Endothelial cell (in vitro differentiated cells): ENCODE measurements around the gene CAMK1. TPM values are rescaled to one million over a fixed set of nuclear protein-coding genes. Genes with fewer than 3 reads are reported as not detected.
A peak's percentile ranks its signal among the peaks of the same experiment; 100 is the strongest.

ENCODE experiments used
- DNase-seq: peaks from one replicate; pipeline ENCODE4 v3.0.0; 2021; ENCODE audit warnings: low spot score
- H3K27ac Mint-ChIP-seq: one replicate; pipeline ENCODE4 v1.8.0; 2021; ENCODE audit warnings: mixed read lengths, inconsistent platforms; ENCODE audit not compliant: unreplicated experiment
- H3K27me3 Mint-ChIP-seq: one replicate; pipeline ENCODE4 v1.8.0; 2021; ENCODE audit warnings: mild to moderate bottlenecking, moderate library complexity, mixed read lengths, inconsistent platforms; ENCODE audit not compliant: unreplicated experiment
- H3K36me3 Mint-ChIP-seq: one replicate; pipeline ENCODE4 v1.8.0; 2021; ENCODE audit warnings: mild to moderate bottlenecking, low read depth, mixed read lengths, inconsistent platforms; ENCODE audit not compliant: unreplicated experiment
- H3K4me1 Mint-ChIP-seq: one replicate; pipeline ENCODE4 v1.8.0; 2021; ENCODE audit warnings: mild to moderate bottlenecking, mixed read lengths, inconsistent platforms; ENCODE audit not compliant: unreplicated experiment
- H3K4me3 Mint-ChIP-seq: one replicate; pipeline ENCODE4 v1.8.0; 2021; ENCODE audit warnings: mild to moderate bottlenecking, mixed read lengths, inconsistent platforms; ENCODE audit not compliant: unreplicated experiment
- H3K9me3 Mint-ChIP-seq: one replicate; pipeline ENCODE4 v1.8.0; 2021; ENCODE audit warnings: mixed read lengths, inconsistent platforms; ENCODE audit not compliant: unreplicated experiment
- CTCF ChIP-seq: fragments of 200-600 bp; sonication (generic); IDR thresholded peaks from one replicate; pipeline ENCODE4 v1.5.0; 2021; ENCODE audit warnings: antibody characterized with exemption; ENCODE audit not compliant: unreplicated experiment
- total RNA-seq: library from RNA; stranded (reverse); fragmentation: NEBNext Ultra II Directional; extraction: Animal tissue kit (Norgen Biotek cat#: 25700); gene quantifications from one replicate; pipeline ENCODE4 v1.2.1, GENCODE V29; 2021; ENCODE audit not compliant: unreplicated experiment

Gene CAMK1
- total RNA-seq, 1 donor from 2014 or later = 6.0 TPM

- Mint-ChIP-seq H3K27me3 (peaks cover 23% of the 10 kb centered on the region), H3K4me3 (peak overlapping the region; percentile 94), H3K9me3 (no peaks in the 10 kb centered on the region), H3K27ac (peak overlapping the region; percentile 92), H3K36me3 (peaks cover 25% of the 10 kb centered on the region), H3K4me1 (peaks cover 48% of the 10 kb centered on the region)
- no peak for DNase-seq
- no peak for TF ChIP-seq CTCF
Observed at GRCh38 chr3:9730657-9731205, 39.0 kb downstream of the CAMK1 start.

- TF ChIP-seq CTCF = no peak
- Mint-ChIP-seq H3K36me3 (peaks cover 17% of the 10 kb centered on the region), H3K4me1 (peaks cover 42% of the 10 kb centered on the region), H3K27ac (peak overlapping the region; percentile 7), H3K4me3 (no peak overlapping the region), H3K27me3 (peaks cover 22% of the 10 kb centered on the region), H3K9me3 (no peaks in the 10 kb centered on the region)
- DNase-seq = no peak
Observed at GRCh38 chr3:9729419-9729818, 40.3 kb downstream of the CAMK1 start.

GRCh38 chr3:9727743-9728142 is 42.0 kb downstream of the CAMK1 start:
- DNase-seq = no peak

GRCh38 chr3:9727041-9727595 is 42.6 kb downstream of the CAMK1 start:
- peaks cover 13% of the 10 kb centered on the region for H3K27me3 Mint-ChIP-seq
- peak; percentile 51 for DNase-seq
- H3K4me1 Mint-ChIP-seq = peaks cover 22% of the 10 kb centered on the region
- H3K9me3 Mint-ChIP-seq = no peaks in the 10 kb centered on the region
- peak; percentile 75 for TF ChIP-seq CTCF
- peaks cover 5% of the 10 kb centered on the region for H3K36me3 Mint-ChIP-seq
- peak overlapping the region; percentile 42 for H3K4me3 Mint-ChIP-seq
- peak overlapping the region; percentile 2 for H3K27ac Mint-ChIP-seq

More at GRCh38 chr3:9727743-9728142, 42.0 kb downstream of the CAMK1 start:
- no peaks in the 10 kb centered on the region for H3K9me3 Mint-ChIP-seq
- H3K27ac Mint-ChIP-seq = peak overlapping the region; percentile 2
- TF ChIP-seq CTCF = no peak
- H3K36me3 Mint-ChIP-seq = peaks cover 8% of the 10 kb centered on the region
- no peak overlapping the region for H3K4me3 Mint-ChIP-seq
- peaks cover 27% of the 10 kb centered on the region for H3K4me1 Mint-ChIP-seq
- H3K27me3 Mint-ChIP-seq = peaks cover 18% of the 10 kb centered on the region

GRCh38 chr3:9725775-9726515 is 43.8 kb downstream of the CAMK1 start:
- no peak for TF ChIP-seq CTCF
- H3K9me3 Mint-ChIP-seq = no peaks in the 10 kb centered on the region

More at GRCh38 chr3:9725775-9726515, 43.8 kb downstream of the CAMK1 start:
- Mint-ChIP-seq H3K4me3 (no peak overlapping the region), H3K27me3 (peaks cover 11% of the 10 kb centered on the region), H3K27ac (no peak overlapping the region), H3K36me3 (peaks cover 5% of the 10 kb centered on the region), H3K4me1 (peaks cover 22% of the 10 kb centered on the region)
- DNase-seq = no peak
